ENCODE data around the gene SNAPC2.
"Not testable (repeated sequence)": the region's sequence is repeated elsewhere in the genome, so short reads cannot be mapped to it uniquely, and the experiment has no call there.

SNAPC2 gene

GRCh38 chr19:7927605-7928333, 7.6 kb downstream of the SNAPC2 start:
- TF ChIP-seq, protein P1, sequence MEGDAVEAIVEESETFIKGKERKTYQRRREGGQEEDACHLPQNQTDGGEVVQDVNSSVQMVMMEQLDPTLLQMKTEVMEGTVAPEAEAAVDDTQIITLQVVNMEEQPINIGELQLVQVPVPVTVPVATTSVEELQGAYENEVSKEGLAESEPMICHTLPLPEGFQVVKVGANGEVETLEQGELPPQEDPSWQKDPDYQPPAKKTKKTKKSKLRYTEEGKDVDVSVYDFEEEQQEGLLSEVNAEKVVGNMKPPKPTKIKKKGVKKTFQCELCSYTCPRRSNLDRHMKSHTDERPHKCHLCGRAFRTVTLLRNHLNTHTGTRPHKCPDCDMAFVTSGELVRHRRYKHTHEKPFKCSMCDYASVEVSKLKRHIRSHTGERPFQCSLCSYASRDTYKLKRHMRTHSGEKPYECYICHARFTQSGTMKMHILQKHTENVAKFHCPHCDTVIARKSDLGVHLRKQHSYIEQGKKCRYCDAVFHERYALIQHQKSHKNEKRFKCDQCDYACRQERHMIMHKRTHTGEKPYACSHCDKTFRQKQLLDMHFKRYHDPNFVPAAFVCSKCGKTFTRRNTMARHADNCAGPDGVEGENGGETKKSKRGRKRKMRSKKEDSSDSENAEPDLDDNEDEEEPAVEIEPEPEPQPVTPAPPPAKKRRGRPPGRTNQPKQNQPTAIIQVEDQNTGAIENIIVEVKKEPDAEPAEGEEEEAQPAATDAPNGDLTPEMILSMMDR (IDR thresholded peaks at IDR 0.05; ENCODE audit: poor library complexity, severe bottlenecking): no peak
- Histone ChIP-seq H3K27me3 (ENCODE audit: insufficient read depth, poor library complexity, severe bottlenecking) (no peaks in the 10 kb centered on the region), H3K36me3 (ENCODE audit: low read depth) (peaks cover 31% of the 10 kb centered on the region), H3K4me3 (ENCODE audit: severe bottlenecking) (no peak overlapping the region), H3K9me3 (ENCODE audit: severe bottlenecking) (no peaks in the 10 kb centered on the region), H3K27ac (ENCODE audit: poor library complexity, severe bottlenecking) (peak overlapping the region; percentile 77), H3K4me1 (ENCODE audit: insufficient read depth, poor library complexity, severe bottlenecking) (peaks cover 15% of the 10 kb centered on the region)
- no peak for ATAC-seq (ENCODE audit: low read depth)
- DNase-seq (ENCODE audit: low spot score): peak; percentile 55

DNA sequence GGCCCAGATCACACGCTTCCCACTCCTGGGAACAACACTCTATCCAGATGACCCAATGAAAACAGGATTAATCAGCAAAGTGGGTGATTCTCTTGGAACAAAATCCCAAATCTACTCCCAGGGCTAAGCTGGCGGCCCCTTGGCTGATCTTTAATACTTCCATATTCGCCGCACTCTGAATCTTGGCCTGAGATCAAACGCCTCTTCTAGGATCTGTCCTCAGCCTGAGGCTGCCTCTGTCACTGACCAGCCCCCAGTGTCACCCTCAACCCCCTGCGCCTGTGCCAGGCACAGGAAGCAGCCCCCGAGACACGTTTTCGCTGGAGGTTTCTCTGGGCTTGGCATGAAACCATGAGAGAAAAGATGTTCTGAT, 8.2 kb downstream of the SNAPC2 start:
- DNase-seq (ENCODE audit: low spot score) (no peak), ATAC-seq (ENCODE audit: low read depth) (no peak)
- H3K27me3 ChIP-seq (ENCODE audit: insufficient read depth, poor library complexity, severe bottlenecking): no peaks in the 10 kb centered on the region
- peak overlapping the region; percentile 77 for H3K27ac ChIP-seq (ENCODE audit: poor library complexity, severe bottlenecking)
- peaks cover 15% of the 10 kb centered on the region for H3K4me1 ChIP-seq (ENCODE audit: insufficient read depth, poor library complexity, severe bottlenecking)
- no peaks in the 10 kb centered on the region for H3K9me3 ChIP-seq (ENCODE audit: severe bottlenecking)
- TF ChIP-seq, protein P1 (IDR thresholded peaks at IDR 0.05; ENCODE audit: poor library complexity, severe bottlenecking): no peak
- H3K4me3 ChIP-seq (ENCODE audit: severe bottlenecking): no peak overlapping the region
- peaks cover 36% of the 10 kb centered on the region for H3K36me3 ChIP-seq (ENCODE audit: low read depth)

DNA sequence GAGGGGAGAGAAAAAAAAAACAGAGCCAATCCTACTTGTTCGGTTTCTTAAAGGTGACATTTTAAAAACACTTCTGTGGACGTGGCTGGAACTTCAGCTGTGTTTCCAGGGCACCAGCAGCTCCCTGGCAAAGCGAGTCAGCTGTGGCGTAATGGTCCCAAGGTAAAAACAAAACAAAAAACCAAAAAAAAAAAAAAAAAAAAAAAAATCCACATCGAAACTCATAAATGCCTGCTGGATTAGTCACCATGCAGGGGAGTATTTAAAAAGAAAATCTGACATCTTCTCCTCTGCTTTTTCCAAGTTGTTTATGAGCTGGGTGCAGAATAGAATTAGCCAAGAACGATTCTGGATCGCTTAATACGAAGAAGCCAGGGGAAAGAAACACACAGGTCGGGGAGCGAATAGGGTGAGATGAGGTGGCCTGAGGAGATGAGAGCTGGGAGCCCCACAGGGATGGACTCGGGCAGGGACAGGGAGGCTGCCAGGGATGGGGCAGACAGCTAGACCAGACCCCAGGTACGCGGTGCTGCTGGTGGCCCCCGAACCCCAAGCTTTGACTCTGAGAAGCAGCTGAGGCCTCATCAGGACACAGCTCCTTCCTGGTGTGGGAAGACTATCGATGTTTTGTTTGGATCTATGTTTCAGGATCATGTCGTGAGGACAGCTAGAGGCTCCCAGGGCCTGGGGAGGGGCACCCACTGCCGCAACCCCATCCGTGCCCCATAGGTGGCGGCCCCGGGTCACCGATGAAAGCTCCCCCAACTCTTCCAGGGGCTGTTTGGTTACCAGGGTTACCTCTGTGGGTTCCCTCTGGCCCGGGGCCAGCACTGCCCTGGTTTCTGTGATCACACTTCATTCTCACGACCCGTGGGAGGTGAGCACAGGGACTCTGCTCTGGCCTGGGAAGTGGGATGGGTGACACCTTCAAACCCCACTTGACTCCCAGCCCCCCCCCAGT, 8.9 kb downstream of the SNAPC2 start:
- DNase-seq (ENCODE audit: low spot score): peak; percentile 66
- Histone ChIP-seq H3K27ac (ENCODE audit: poor library complexity, severe bottlenecking) (peak overlapping the region; percentile 77), H3K4me3 (ENCODE audit: severe bottlenecking) (no peak overlapping the region), H3K9me3 (ENCODE audit: severe bottlenecking) (no peaks in the 10 kb centered on the region), H3K27me3 (ENCODE audit: insufficient read depth, poor library complexity, severe bottlenecking) (no peaks in the 10 kb centered on the region), H3K4me1 (ENCODE audit: insufficient read depth, poor library complexity, severe bottlenecking) (peaks cover 15% of the 10 kb centered on the region), H3K36me3 (ENCODE audit: low read depth) (peaks cover 43% of the 10 kb centered on the region)
- peak; percentile 50 for ATAC-seq (ENCODE audit: low read depth)
- TF ChIP-seq, protein P1 (IDR thresholded peaks at IDR 0.05; ENCODE audit: poor library complexity, severe bottlenecking): peak; percentile 35

GRCh38 chr19:7930030-7930429, 9.9 kb downstream of the SNAPC2 start:
- H3K27ac ChIP-seq (ENCODE audit: poor library complexity, severe bottlenecking): peak overlapping the region; percentile 77
- not testable (repeated sequence) for ATAC-seq (ENCODE audit: low read depth); DNase-seq (ENCODE audit: low spot score); H3K27me3 ChIP-seq (ENCODE audit: insufficient read depth, poor library complexity, severe bottlenecking); H3K9me3 ChIP-seq (ENCODE audit: severe bottlenecking); H3K4me3 ChIP-seq (ENCODE audit: severe bottlenecking)
- H3K4me1 ChIP-seq (ENCODE audit: insufficient read depth, poor library complexity, severe bottlenecking): peaks cover 15% of the 10 kb centered on the region
- H3K36me3 ChIP-seq (ENCODE audit: low read depth): peaks cover 48% of the 10 kb centered on the region

DNA sequence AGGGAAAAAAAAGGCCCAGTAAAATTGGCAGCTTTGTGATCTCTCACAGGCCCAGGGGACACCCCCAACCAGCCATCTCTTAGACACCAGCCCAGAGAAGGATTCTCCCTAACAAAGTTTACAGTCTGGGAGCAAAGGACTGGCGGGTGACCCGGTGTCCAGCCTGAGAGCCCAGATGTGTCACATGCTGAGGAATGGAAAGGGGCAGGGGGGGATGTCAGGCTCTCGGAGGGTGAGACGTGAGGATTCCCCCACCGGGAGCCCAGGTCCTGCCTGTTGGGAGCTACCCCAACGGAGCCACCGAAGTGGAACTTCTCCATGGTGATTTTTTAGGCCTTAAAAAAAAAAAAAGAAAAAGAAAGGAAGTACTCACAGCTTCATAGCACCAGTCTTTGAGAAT, 10.6 kb downstream of the SNAPC2 start:
- Histone ChIP-seq H3K27me3 (ENCODE audit: insufficient read depth, poor library complexity, severe bottlenecking) (no peaks in the 10 kb centered on the region), H3K27ac (ENCODE audit: poor library complexity, severe bottlenecking) (no peak overlapping the region), H3K4me1 (ENCODE audit: insufficient read depth, poor library complexity, severe bottlenecking) (peaks cover 15% of the 10 kb centered on the region), H3K36me3 (ENCODE audit: low read depth) (peaks cover 54% of the 10 kb centered on the region), H3K4me3 (ENCODE audit: severe bottlenecking) (no peak overlapping the region), H3K9me3 (ENCODE audit: severe bottlenecking) (no peaks in the 10 kb centered on the region)
- TF ChIP-seq, protein P1 (IDR thresholded peaks at IDR 0.05; ENCODE audit: poor library complexity, severe bottlenecking): no peak
- ATAC-seq (ENCODE audit: low read depth): no peak
- DNase-seq (ENCODE audit: low spot score): no peak

Measured in RWPE2 (cell line).